ENCODE results near the gene ITPRIP.

GRCh38 chr10:104348601-104349000 lies 10.3 kb upstream of the ITPRIP start:
- TF ChIP-seq, protein P1, sequence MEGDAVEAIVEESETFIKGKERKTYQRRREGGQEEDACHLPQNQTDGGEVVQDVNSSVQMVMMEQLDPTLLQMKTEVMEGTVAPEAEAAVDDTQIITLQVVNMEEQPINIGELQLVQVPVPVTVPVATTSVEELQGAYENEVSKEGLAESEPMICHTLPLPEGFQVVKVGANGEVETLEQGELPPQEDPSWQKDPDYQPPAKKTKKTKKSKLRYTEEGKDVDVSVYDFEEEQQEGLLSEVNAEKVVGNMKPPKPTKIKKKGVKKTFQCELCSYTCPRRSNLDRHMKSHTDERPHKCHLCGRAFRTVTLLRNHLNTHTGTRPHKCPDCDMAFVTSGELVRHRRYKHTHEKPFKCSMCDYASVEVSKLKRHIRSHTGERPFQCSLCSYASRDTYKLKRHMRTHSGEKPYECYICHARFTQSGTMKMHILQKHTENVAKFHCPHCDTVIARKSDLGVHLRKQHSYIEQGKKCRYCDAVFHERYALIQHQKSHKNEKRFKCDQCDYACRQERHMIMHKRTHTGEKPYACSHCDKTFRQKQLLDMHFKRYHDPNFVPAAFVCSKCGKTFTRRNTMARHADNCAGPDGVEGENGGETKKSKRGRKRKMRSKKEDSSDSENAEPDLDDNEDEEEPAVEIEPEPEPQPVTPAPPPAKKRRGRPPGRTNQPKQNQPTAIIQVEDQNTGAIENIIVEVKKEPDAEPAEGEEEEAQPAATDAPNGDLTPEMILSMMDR (IDR thresholded peaks at IDR 0.05; ENCODE audit: borderline replicate concordance, extremely low read depth, low read length, poor library complexity, severe bottlenecking): no peak
- no peak for TF ChIP-seq EZH2 (IDR thresholded peaks at IDR 0.05; ENCODE audit: borderline replicate concordance, low read depth, low read length, severe bottlenecking)

Data from DND-41 (cell line).